SK-N-SH (cell line): ENCODE data around the gene OBSCN. TPM values are rescaled to one million over a fixed set of nuclear protein-coding genes. Genes with fewer than 3 reads are reported as not detected.

Experiments used
- CTCF ChIA-PET: fragments of 300-600, 350-600 bp; formaldehyde crosslinking; extraction: SDS; loops from one replicate; lab custom pipeline; 2021; lab: Yijun Ruan, JAX
- POLR2A ChIA-PET: fragments of 350-600 bp; sonication (Branson Sonifier 250); formaldehyde crosslinking; extraction: SDS; loops from one replicate; lab custom pipeline; 2020; ENCODE audit warnings: antibody characterized with exemption, inconsistent platforms; lab: Yijun Ruan, JAX
- DNase-seq: peaks from one replicate; pipeline ENCODE4 v3.0.0; 2012
- H2AFZ ChIP-seq: fragments of 200-600 bp; sonication (generic); 2 replicates; pipeline ENCODE4 v1.8.1; 2016; ENCODE audit warnings: antibody characterized with exemption, mild to moderate bottlenecking, low read depth
- H3F3A ChIP-seq: fragments of 200-600 bp; sonication (generic); replicated peaks from 2 replicates; pipeline ENCODE3; 2016; ENCODE audit warnings: antibody characterized with exemption, mild to moderate bottlenecking; ENCODE audit not compliant: insufficient read depth
- H3K27ac ChIP-seq, 2 experiments: fragments of 200-500 bp in 1 of 2; fragments of 200-600 bp in 1 of 2; sonication (Bioruptor generic) in 1 of 2; sonication (generic), shearing (Covaris generic) in 1 of 2; 2 replicates each; pipeline versions ENCODE4 v1.5.1 to v1.6.1; 2014 to 2016; ENCODE audit warnings: low read depth in 2 of 2, inconsistent platforms in 1 of 2, low read length in 1 of 2, mild to moderate bottlenecking in 1 of 2, mixed read lengths in 1 of 2
- H3K27me3 ChIP-seq: fragments of 200-600 bp; sonication (generic), shearing (Covaris generic); 2 replicates; pipeline ENCODE4 v1.6.1; 2016; ENCODE audit warnings: mixed run types; ENCODE audit not compliant: insufficient read depth
- H3K36me3 ChIP-seq, 2 experiments: fragments of 200-500 bp in 1 of 2; fragments of 200-600 bp in 1 of 2; sonication (Bioruptor generic) in 1 of 2; sonication (generic) in 1 of 2; replicated peaks in 1 of 2; 2 replicates each; pipeline versions ENCODE3 to v1.5.1; 2014 to 2016; ENCODE audit warnings: low read length in 1 of 2, mild to moderate bottlenecking in 1 of 2; ENCODE audit not compliant: insufficient read depth in 2 of 2, control insufficient read depth in 1 of 2
- H3K4me1 ChIP-seq, 2 experiments: fragments of 200-500 bp in 1 of 2; fragments of 200-600 bp in 1 of 2; sonication (Bioruptor generic) in 1 of 2; sonication (generic), shearing (Covaris generic) in 1 of 2; 2 replicates each; pipeline versions ENCODE4 v1.5.1 to v1.6.1; 2014 to 2016; ENCODE audit warnings: low read depth in 1 of 2, low read length in 1 of 2, mixed run types in 1 of 2; ENCODE audit not compliant: insufficient read depth in 2 of 2, control insufficient read depth in 1 of 2
- H3K4me2 ChIP-seq: fragments of 200-600 bp; sonication (generic), shearing (Covaris generic); 2 replicates; pipeline ENCODE4 v1.6.1; 2017; ENCODE audit warnings: mixed run types
- H3K4me3 ChIP-seq, 2 experiments: fragments of 200-500 bp in 1 of 2; fragments of 200-600 bp in 1 of 2; sonication (Bioruptor generic) in 1 of 2; sonication (generic), shearing (Covaris generic) in 1 of 2; 2 replicates each; pipeline versions ENCODE4 v1.5.1 to v1.8.1; 2014 to 2016; ENCODE audit warnings: low read depth in 2 of 2, inconsistent platforms in 1 of 2, low read length in 1 of 2, mild to moderate bottlenecking in 1 of 2, mixed read lengths in 1 of 2, moderate library complexity in 1 of 2
- H3K79me2 ChIP-seq: fragments of 200-600 bp; sonication (generic); 2 replicates; pipeline ENCODE4 v1.8.1; 2017; ENCODE audit warnings: mild to moderate bottlenecking; ENCODE audit not compliant: insufficient read depth
- H3K9ac ChIP-seq: fragments of 200-600 bp; sonication (generic); 2 replicates; pipeline ENCODE4 v1.6.1; 2017; ENCODE audit warnings: mixed run types
- H3K9me2 ChIP-seq: fragments of 200-600 bp; sonication (generic); 2 replicates; pipeline ENCODE4 v1.6.1; 2017; ENCODE audit warnings: mixed run types
- H3K9me3 ChIP-seq: fragments of 200-600 bp; sonication (generic); 2 replicates; pipeline ENCODE4 v1.6.1; 2017; ENCODE audit warnings: mixed run types, mild to moderate bottlenecking, moderate library complexity
- H4K20me1 ChIP-seq: fragments of 200-600 bp; sonication (generic); 2 replicates; pipeline ENCODE4 v1.6.1; 2017; ENCODE audit warnings: mild to moderate bottlenecking, mixed run types; ENCODE audit not compliant: insufficient read depth
- CHD2 ChIP-seq: fragments of 150-350 bp; IDR thresholded peaks from 2 replicates; pipeline ENCODE4 v1.6.1; 2018; ENCODE audit warnings: low read length; ENCODE audit not compliant: partially characterized antibody
- EP300 ChIP-seq, 2 experiments: IDR thresholded peaks; 2 replicates each; pipeline versions ENCODE4 v1.4.0 to v1.6.1; 2012; ENCODE audit warnings: borderline replicate concordance in 1 of 2, low read depth in 1 of 2, low read length in 1 of 2
- EZH2phosphoT487 ChIP-seq: fragments of 200-600 bp; sonication (generic); IDR thresholded peaks from 2 replicates; pipeline ENCODE4 v1.6.1; 2017; ENCODE audit warnings: low read depth, mixed run types, mild to moderate bottlenecking, antibody characterized with exemption, moderate library complexity, borderline replicate concordance
- FOSL2 ChIP-seq: IDR thresholded peaks from 2 replicates; pipeline ENCODE4 v1.4.0; 2012; ENCODE audit warnings: low read depth, mild to moderate bottlenecking, moderate library complexity, borderline replicate concordance
- FOXJ3 ChIP-seq: sonication (generic); formaldehyde crosslinking; IDR thresholded peaks from 2 replicates; pipeline ENCODE4 v1.5.1; 2020; ENCODE audit warnings: mild to moderate bottlenecking, missing genetic modification reagents
- FOXM1 ChIP-seq: IDR thresholded peaks from 2 replicates; pipeline ENCODE4 v1.4.0; 2012; ENCODE audit warnings: low read depth, mild to moderate bottlenecking
- GABPA ChIP-seq: IDR thresholded peaks from 2 replicates; pipeline ENCODE4 v1.4.0; 2012; ENCODE audit warnings: low read depth, mild to moderate bottlenecking
- JUND ChIP-seq: IDR thresholded peaks from 2 replicates; pipeline ENCODE4 v1.4.0; 2012
- MEF2A ChIP-seq: IDR thresholded peaks from 2 replicates; pipeline ENCODE4 v1.4.0; 2012; ENCODE audit warnings: low read depth, borderline replicate concordance
- NFIC ChIP-seq: IDR thresholded peaks from 2 replicates; pipeline ENCODE4 v1.4.0; 2012; ENCODE audit warnings: borderline replicate concordance
- RAD21 ChIP-seq: IDR thresholded peaks from 2 replicates; pipeline ENCODE4 v1.6.1; 2012; ENCODE audit warnings: mild to moderate bottlenecking, low read length
- RCOR1 ChIP-seq: fragments of 150-350 bp; IDR thresholded peaks from 2 replicates; pipeline ENCODE4 v1.6.1; 2017; ENCODE audit warnings: antibody characterized with exemption, low read length
- RFX5 ChIP-seq: IDR thresholded peaks from 2 replicates; pipeline ENCODE4 v1.6.1; 2012; ENCODE audit warnings: mild to moderate bottlenecking, improper control_type of control experiment, low read length
- RXRA ChIP-seq: IDR thresholded peaks from 2 replicates; pipeline ENCODE4 v1.4.0; 2012; ENCODE audit warnings: low read depth, mild to moderate bottlenecking, borderline replicate concordance
- SIN3A ChIP-seq: IDR thresholded peaks from 2 replicates; pipeline ENCODE4 v1.6.1; 2012; ENCODE audit warnings: low read depth, mild to moderate bottlenecking, low read length, moderate library complexity, borderline replicate concordance
- TAF1 ChIP-seq: IDR thresholded peaks from 2 replicates; pipeline ENCODE4 v1.6.1; 2012; ENCODE audit warnings: low read depth, mild to moderate bottlenecking, low read length, moderate library complexity, borderline replicate concordance
- TCF12 ChIP-seq: IDR thresholded peaks from 2 replicates; pipeline ENCODE4 v1.4.0; 2012
- YY1 ChIP-seq: IDR thresholded peaks from 2 replicates; pipeline ENCODE4 v1.4.0; 2012; ENCODE audit warnings: low read depth, mild to moderate bottlenecking
- WGBS: methylation state at CpG from one replicate; pipeline ENCODE4 v1.1.6; 2017; ENCODE audit warnings: low lambda C conversion rate; 5-methylcytosine and 5-hydroxymethylcytosine counted together
- polyA plus RNA-seq, 3 experiments: library from polyadenylated mRNA; depleted of rRNA; stranded (reverse); fragments of >200 nt; gene quantifications; 2 replicates each; pipeline ENCODE4 v1.2.3, GENCODE V29; 2012
- TF ChIP-seq, protein P1 (sequence below): IDR thresholded peaks from 2 replicates; pipeline ENCODE4 v1.4.0; 2012; ENCODE audit warnings: low read depth
- TF ChIP-seq, protein P2 (sequence below): IDR thresholded peaks from 2 replicates; pipeline ENCODE4 v1.6.1; 2012; ENCODE audit warnings: mild to moderate bottlenecking, low read depth, low read length, moderate library complexity
- TF ChIP-seq, protein P3 (sequence below): fragments of 150-350 bp; IDR thresholded peaks from 2 replicates; pipeline ENCODE4 v1.6.1; 2017; ENCODE audit warnings: antibody characterized with exemption, low read length, low read depth, borderline replicate concordance
- TF ChIP-seq, protein P4 (sequence below): IDR thresholded peaks from 2 replicates; pipeline ENCODE4; 2012

OBSCN gene
- polyA plus RNA-seq, 1 of the 3 experiments (the other 2 are of a cell fraction): 4.0 TPM

DNA sequence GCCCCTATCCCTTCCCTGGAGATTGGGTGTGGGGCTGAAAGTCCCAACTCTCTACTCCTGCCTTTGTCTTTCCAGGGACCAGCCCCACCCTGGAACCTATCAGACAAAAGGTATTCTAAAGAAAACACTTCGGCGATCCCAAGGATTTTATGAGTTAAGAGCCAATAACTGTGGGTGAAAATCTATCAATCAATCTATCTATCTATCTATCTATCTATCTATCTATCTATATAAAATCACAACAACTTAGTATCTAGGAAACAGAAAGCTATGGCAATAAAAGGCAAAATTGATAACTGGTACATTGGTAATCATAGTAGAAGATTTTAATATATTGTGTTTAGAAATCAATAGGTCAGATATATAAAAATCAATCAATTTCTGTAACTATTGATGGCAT is 175.9 kb downstream of the OBSCN start:
- Histone ChIP-seq H3F3A (no peaks in the 10 kb centered on the region), H3K27me3 (no peaks in the 10 kb centered on the region), H3K4me2 (no peak overlapping the region), H3K9ac (no peak overlapping the region), H3K9me3 (no peaks in the 10 kb centered on the region), H3K4me1 (peaks cover 5 to 7% of the 10 kb centered on the region in 2 experiments; a peak in 2 of 4 replicates), H3K27ac (no peak overlapping the region), H4K20me1 (no peaks in the 10 kb centered on the region), H2AFZ (no peak overlapping the region), H3K9me2 (no peaks in the 10 kb centered on the region), H3K4me3 (no peak overlapping the region), H3K79me2 (no peaks in the 10 kb centered on the region), H3K36me3 (no peaks in the 10 kb centered on the region)
- DNase-seq: no peak
- POLR2A ChIA-PET: no interaction called here
- CTCF ChIA-PET: no interaction called here
- TF ChIP-seq EZH2phosphoT487: no peak
- no peak for TF ChIP-seq MEF2A
- TF ChIP-seq, protein P1, sequence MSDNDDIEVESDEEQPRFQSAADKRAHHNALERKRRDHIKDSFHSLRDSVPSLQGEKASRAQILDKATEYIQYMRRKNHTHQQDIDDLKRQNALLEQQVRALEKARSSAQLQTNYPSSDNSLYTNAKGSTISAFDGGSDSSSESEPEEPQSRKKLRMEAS: no peak
- TF ChIP-seq TCF12: no peak
- TF ChIP-seq EP300 (IDR thresholded peaks at IDR 0.05; ENCODE audit: borderline replicate concordance in 1 of 2, low read depth in 1 of 2, low read length in 1 of 2): no peak
- 82% methylated on average over 2 of the region's 2 CpGs for WGBS

DNA sequence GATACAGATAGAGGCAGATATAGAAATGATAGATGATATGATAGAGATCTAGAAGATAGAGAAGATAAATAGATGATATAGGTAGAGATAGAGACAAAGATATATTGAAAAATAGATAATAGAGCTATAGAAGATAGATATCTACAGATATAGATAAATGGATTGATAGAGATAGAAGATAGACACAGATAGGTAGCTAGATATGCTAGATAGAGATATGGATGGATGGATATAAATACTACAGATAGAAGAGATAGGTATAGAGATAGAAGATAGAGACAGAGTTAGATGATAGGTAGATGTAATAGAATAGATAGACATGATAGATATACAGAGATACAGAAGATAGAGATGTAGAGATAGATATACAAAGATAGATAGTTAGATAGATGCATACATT is 177.4 kb downstream of the OBSCN start:
- CTCF ChIA-PET: no interaction called here
- Histone ChIP-seq H3K4me2 (no peak overlapping the region), H3K79me2 (no peaks in the 10 kb centered on the region), H3K4me1 (no peaks in the 10 kb centered on the region), H3K36me3 (no peaks in the 10 kb centered on the region), H3K9me2 (no peaks in the 10 kb centered on the region), H3K9ac (no peak overlapping the region), H2AFZ (no peak overlapping the region), H3K9me3 (no peaks in the 10 kb centered on the region), H3K4me3 (no peak overlapping the region), H3K27me3 (no peaks in the 10 kb centered on the region), H3K27ac (no peak overlapping the region), H4K20me1 (no peaks in the 10 kb centered on the region), H3F3A (no peaks in the 10 kb centered on the region)
- no peak for DNase-seq
- POLR2A ChIA-PET: no interaction called here
- TF ChIP-seq TAF1: no peak
- TF ChIP-seq, protein P2, sequence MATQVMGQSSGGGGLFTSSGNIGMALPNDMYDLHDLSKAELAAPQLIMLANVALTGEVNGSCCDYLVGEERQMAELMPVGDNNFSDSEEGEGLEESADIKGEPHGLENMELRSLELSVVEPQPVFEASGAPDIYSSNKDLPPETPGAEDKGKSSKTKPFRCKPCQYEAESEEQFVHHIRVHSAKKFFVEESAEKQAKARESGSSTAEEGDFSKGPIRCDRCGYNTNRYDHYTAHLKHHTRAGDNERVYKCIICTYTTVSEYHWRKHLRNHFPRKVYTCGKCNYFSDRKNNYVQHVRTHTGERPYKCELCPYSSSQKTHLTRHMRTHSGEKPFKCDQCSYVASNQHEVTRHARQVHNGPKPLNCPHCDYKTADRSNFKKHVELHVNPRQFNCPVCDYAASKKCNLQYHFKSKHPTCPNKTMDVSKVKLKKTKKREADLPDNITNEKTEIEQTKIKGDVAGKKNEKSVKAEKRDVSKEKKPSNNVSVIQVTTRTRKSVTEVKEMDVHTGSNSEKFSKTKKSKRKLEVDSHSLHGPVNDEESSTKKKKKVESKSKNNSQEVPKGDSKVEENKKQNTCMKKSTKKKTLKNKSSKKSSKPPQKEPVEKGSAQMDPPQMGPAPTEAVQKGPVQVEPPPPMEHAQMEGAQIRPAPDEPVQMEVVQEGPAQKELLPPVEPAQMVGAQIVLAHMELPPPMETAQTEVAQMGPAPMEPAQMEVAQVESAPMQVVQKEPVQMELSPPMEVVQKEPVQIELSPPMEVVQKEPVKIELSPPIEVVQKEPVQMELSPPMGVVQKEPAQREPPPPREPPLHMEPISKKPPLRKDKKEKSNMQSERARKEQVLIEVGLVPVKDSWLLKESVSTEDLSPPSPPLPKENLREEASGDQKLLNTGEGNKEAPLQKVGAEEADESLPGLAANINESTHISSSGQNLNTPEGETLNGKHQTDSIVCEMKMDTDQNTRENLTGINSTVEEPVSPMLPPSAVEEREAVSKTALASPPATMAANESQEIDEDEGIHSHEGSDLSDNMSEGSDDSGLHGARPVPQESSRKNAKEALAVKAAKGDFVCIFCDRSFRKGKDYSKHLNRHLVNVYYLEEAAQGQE: no peak
- no peak for TF ChIP-seq NFIC
- TF ChIP-seq FOSL2: no peak
- TF ChIP-seq EP300 (IDR thresholded peaks at IDR 0.05; ENCODE audit: borderline replicate concordance in 1 of 2, low read depth in 1 of 2, low read length in 1 of 2): no peak
- no peak for TF ChIP-seq FOXM1
- TF ChIP-seq, protein P3, sequence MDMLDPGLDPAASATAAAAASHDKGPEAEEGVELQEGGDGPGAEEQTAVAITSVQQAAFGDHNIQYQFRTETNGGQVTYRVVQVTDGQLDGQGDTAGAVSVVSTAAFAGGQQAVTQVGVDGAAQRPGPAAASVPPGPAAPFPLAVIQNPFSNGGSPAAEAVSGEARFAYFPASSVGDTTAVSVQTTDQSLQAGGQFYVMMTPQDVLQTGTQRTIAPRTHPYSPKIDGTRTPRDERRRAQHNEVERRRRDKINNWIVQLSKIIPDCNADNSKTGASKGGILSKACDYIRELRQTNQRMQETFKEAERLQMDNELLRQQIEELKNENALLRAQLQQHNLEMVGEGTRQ: no peak
- no peak for TF ChIP-seq RAD21
- no peak for TF ChIP-seq YY1
- no peak for TF ChIP-seq FOXJ3
- TF ChIP-seq EZH2phosphoT487: no peak
- no peak for TF ChIP-seq JUND
- TF ChIP-seq RFX5: no peak
- TF ChIP-seq, protein P1: no peak
- no peak for TF ChIP-seq RCOR1
- no peak for TF ChIP-seq SIN3A
- no peak for TF ChIP-seq GABPA
- TF ChIP-seq CHD2: no peak
- TF ChIP-seq, protein P4, sequence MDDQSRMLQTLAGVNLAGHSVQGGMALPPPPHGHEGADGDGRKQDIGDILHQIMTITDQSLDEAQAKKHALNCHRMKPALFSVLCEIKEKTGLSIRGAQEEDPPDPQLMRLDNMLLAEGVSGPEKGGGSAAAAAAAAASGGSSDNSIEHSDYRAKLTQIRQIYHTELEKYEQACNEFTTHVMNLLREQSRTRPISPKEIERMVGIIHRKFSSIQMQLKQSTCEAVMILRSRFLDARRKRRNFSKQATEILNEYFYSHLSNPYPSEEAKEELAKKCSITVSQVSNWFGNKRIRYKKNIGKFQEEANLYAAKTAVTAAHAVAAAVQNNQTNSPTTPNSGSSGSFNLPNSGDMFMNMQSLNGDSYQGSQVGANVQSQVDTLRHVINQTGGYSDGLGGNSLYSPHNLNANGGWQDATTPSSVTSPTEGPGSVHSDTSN: no peak
- TF ChIP-seq RXRA: no peak
